Muscle of back (tissue), 11 donors: Measurements from ENCODE around the gene RTN4. TPM values are rescaled to one million over a fixed set of nuclear protein-coding genes. Genes with fewer than 3 reads are reported as not detected.
"Not testable (repeated sequence)": the region's sequence is repeated elsewhere in the genome, so short reads cannot be mapped to it uniquely, and the experiment has no call there.

Experiments
- DNase-seq, 3 donors: peaks; one replicate each; pipeline versions ENCODE4 v3.0.0 to v3.0.0-alpha.2; 2013
- polyA plus RNA-seq, 10 donors: library from polyadenylated mRNA; unstranded; fragments of 120-200 nt; gene quantifications; one replicate each; pipeline ENCODE4 v1.2.1, GENCODE V29; 2013; ENCODE audit not compliant: insufficient read length in 10 of 10

The RTN4 gene
- polyA plus RNA-seq, 10 donors: 491 to 810 (median 653) TPM

GRCh38 chr2:55010149-55010591 is 40.1 kb downstream of the RTN4 start:
- DNase-seq: peak; percentile 60 to 74 (median 70)

- peak in 1 of 3 donors; percentile 43 for DNase-seq
Observed at GRCh38 chr2:55009277-55010060, 40.8 kb downstream of the RTN4 start.

- no peak for DNase-seq
Observed at GRCh38 chr2:55006306-55006705, 43.9 kb downstream of the RTN4 start.

- no peak for DNase-seq
Observed at GRCh38 chr2:55003706-55004639, 46.3 kb downstream of the RTN4 start.

- DNase-seq: no peak
Observed at GRCh38 chr2:55001716-55002115, 48.5 kb downstream of the RTN4 start.

GRCh38 chr2:55000341-55000740 is 49.9 kb downstream of the RTN4 start:
- DNase-seq: no peak

- peak; percentile 61 to 81 (median 67) for DNase-seq
Observed at GRCh38 chr2:54999182-54999581, 51.1 kb downstream of the RTN4 start.

- DNase-seq: no peak
Observed at GRCh38 chr2:54997826-54998225, 52.4 kb downstream of the RTN4 start.

- DNase-seq: no peak
Observed at GRCh38 chr2:54995553-54995952, 54.7 kb downstream of the RTN4 start.

GRCh38 chr2:54990694-54991093 is 59.6 kb downstream of the RTN4 start:
- DNase-seq: not testable (repeated sequence)

GRCh38 chr2:54988612-54989011 is 61.6 kb downstream of the RTN4 start:
- no peak for DNase-seq

GRCh38 chr2:54986264-54986663 is 64.0 kb downstream of the RTN4 start:
- no peak for DNase-seq

- no peak for DNase-seq
Observed at GRCh38 chr2:54984476-54984875, 65.8 kb downstream of the RTN4 start.

- DNase-seq: peak in 1 of 3 donors; percentile 49
Observed at GRCh38 chr2:54983345-54984220, 66.7 kb downstream of the RTN4 start.

GRCh38 chr2:54981385-54981784 is 68.9 kb downstream of the RTN4 start:
- DNase-seq: no peak

- peak in 1 of 3 donors; percentile 50 for DNase-seq
Observed at GRCh38 chr2:54979321-54980044, 70.8 kb downstream of the RTN4 start.

GRCh38 chr2:54977149-54977548 is 73.1 kb downstream of the RTN4 start:
- DNase-seq: no peak

GRCh38 chr2:54975598-54976492 is 74.4 kb downstream of the RTN4 start:
- DNase-seq: no peak

GRCh38 chr2:54975175-54975574 is 75.1 kb downstream of the RTN4 start:
- DNase-seq: no peak

GRCh38 chr2:54969940-54970338 is 80.3 kb downstream of the RTN4 start:
- no peak for DNase-seq
